NCI-H2196 treated with DMSO at 0.1 percent for 48 hours (cell line): ENCODE data around the gene C1orf122.
"Not testable (repeated sequence)": the region's sequence is repeated elsewhere in the genome, so short reads cannot be mapped to it uniquely, and the experiment has no call there.

ENCODE experiments used
- DNase-seq: peaks from one replicate; lab custom pipeline; 2025; ENCODE audit not compliant: unreplicated experiment; lab: John Stamatoyannopoulos, UW

Gene C1orf122

DNA sequence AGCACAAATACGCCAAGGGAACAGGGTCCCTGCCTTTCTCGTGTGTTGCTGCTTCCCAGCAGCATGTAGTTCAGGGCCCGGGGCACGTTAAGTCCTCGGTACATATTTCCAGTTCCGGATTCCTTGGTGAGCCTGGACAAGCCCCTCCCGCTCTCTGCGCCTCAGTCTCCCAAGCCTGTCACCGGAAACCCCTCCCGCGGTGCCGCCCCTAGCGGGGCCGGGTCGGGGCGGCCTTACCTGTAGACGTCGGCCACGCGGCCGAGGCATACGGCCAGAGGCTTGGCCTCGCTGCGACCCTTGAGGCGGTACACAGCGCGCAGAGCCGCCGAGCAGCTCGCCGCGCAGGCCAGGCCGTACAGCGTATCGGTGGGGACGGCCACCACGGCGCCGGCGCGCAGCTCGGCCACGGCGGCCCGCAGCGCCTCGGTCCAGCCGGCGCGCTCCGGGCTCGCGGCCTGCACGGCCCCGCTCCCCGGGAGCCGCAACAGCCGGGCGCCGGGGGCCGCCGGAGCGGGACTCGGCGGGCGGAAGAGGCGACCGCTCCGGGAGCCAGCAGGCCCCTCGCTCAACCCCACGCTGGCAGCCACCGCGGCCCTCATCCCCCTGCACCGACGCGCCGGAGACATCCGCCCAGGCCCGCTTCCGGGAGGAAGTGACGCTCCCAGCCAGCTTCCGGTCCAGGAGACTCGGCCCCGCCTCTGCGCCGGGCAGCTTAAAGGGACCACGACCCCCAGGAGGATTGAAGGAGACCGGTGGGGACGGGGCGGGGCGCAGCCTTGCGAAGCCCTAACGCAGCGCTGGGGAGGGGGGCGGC is at the start of gene C1orf122, which contains the start of gene YRDC:
TSS of gene C1orf122 (plus strand) at position 236 of the 814 bp plus-strand sequence. CDS start 615 bp downstream, outside the sequence.
TSS of gene YRDC (minus strand) at position 654 of the 814 bp plus-strand sequence. CDS start at position 626, 28 bp downstream.
- DNase-seq: peak; percentile 90

- DNase-seq: no peak
Measured at GRCh38 chr1:37759451-37759850, 48.1 kb upstream of the C1orf122 start.

DNA sequence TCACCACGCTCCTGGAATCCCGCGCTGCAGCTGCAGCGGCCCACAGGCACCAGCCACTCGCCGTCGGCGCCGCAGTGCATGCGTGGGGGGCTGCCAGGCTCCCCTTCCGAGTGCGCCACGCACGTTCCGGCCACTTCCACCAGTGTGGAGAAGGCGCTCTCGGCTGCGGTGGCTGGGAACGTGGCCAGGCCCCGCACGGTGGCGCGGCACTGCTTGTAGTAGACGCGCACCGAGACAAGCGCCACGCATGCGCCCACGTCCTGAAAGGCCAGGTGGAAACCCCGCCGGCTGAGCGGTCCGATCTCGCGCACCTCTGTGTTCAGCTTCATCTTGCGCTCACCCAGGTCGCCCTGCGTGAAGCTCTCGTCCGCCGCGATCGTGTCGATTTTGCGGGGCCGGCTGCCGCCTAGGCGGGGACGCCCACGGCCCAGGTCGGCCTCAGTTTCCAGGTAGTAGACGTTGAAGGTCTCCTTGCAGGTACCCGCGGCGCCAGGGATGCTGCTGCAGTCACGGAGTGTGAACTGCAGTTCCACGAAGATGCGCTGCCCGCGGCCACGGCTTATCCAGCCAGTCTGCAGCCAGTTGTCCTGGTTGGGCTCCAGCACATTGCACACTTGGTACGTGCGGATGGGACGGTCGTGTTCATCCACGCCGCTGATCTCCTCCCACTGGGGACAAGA is 46.0 kb upstream of the C1orf122 start:
- DNase-seq: no peak

- DNase-seq: no peak
Measured at GRCh38 chr1:37762516-37762915, 45.1 kb upstream of the C1orf122 start.

- no peak for DNase-seq
Measured at GRCh38 chr1:37763791-37764413, 43.7 kb upstream of the C1orf122 start.

DNA sequence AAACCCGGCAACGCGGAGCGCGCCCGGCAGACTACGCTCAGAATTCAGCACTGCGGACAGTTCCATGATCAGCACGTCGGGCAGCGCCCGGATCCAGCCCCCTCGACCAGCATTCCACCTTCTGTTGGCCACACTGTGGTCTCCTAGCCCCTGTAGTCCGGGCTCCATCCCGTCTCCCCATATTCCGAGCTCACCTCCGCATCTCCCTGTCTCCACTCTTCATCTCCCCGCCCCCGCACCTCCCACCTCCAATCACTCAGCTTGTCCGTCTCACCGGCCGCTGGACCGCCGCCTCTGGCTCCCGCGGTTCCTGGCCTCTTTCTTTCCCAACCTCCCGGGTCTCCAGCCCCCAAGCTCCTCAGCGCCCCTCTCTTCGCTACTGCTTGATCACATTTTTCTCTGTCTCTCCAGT is 43.2 kb upstream of the C1orf122 start:
- no peak for DNase-seq

DNA sequence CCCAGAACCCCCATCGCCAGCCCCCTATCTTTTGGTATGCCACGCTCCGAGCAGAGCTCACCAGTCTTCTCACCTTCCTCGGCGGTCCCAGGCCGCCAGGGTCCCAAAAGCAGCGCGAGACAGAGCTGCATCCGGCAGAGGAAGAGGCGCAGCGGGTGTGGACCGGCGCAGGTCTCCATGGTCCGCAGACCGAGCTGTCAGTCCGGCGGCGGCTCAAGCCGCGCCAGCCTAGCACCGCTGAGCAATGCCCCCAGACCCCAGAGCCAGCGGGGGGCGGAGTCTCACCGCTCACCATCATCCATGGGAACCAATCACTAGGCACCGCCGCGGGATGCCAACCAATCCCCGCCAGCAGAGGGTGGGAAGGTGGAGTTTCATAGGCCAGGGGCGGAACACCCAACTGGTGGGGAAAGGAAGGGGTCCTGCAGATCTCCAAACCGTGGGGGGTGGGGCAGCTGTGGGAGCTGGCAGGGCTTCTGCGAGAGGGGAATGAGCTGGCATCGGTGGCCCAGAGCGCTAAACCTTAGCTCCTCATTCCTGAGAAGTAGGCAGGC is 42.6 kb upstream of the C1orf122 start, which contains the start of gene EPHA10:
TSS of gene EPHA10 (minus strand) at position 233 of the 554 bp plus-strand sequence. CDS start at position 179, 54 bp downstream.
- peak; percentile 39 for DNase-seq

DNA sequence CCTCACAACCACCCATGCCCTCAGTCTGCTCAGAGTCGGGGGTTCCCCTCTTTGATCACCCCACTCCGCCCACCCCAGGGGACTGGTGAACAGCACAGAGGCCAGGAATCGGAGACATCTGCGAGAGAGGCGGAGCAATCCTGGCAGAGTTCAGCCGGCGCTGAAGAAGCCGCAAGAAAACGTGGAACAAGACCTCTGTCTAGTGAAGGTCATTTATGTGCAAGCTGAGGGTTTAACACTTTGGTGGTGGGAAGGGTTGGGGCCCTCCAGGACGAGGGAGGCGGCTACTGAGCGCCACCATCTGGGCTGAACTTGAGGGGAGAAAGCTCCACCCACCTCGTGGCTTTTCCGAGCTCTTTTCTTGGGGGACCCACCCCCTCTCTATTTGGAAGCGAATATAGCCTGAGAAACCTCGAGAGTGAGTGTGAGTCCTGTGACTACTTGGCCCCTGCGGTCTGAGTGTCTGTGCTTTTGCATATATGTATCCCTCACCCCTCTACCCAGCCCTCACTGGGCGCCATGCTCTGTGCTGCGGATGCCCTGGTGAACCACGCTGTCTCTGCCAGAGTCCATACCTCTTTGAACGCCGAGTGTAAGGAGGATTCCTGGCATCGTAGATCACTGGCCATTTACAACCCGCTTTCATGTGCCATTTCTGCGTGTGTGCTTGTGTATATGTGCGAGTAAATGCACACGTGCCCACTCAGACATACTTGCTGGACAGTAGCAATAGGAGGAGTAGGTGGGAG is 41.5 kb upstream of the C1orf122 start:
- DNase-seq: peak; percentile 7

- no peak for DNase-seq
Measured at GRCh38 chr1:37767488-37767887, 40.1 kb upstream of the C1orf122 start.

DNA sequence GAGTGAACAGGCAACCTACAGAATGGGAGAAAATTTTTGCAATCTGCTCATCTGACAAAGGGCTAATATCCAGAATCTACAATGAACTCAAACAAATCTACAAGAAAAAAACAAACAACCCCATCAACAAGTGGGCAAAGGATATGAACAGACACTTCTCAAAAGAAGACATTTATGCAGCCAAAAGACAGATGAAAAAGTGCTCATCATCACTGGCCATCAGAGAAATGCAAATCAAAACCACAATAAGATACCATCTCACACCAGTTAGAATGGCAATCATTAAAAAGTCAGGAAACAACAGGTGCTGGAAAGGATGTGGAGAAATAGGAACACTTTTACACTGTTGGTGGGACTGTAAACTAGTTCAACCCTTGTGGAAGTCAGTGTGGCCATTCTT is 36.1 kb upstream of the C1orf122 start:
- DNase-seq: not testable (repeated sequence)

DNA sequence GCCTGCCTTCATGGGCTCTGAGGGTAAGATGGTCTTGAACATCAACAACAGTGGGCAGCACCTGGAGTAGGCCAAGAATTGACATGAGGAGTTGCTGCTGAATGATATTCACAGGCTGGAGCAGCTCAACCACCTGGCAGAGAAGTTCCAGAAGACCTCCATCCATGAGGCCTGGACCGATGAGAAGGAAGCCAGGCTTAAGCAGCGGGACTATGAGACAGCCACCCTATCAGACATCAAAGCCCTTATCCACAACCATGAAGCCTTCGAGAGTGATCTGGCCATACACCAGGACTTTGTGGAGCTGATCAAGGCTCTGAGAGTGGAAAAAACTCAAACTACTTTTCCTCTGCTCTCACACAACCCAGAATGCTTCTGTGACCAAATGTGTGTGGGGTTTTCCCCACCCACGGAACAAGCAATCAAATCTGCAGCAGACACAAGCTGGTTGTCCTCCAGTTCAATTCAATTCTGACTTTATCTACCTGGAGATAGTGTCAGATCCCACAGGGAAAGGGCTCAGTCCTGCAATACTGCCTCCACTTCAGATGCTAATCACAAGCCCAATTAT is 30.6 kb upstream of the C1orf122 start:
- no peak for DNase-seq

DNA sequence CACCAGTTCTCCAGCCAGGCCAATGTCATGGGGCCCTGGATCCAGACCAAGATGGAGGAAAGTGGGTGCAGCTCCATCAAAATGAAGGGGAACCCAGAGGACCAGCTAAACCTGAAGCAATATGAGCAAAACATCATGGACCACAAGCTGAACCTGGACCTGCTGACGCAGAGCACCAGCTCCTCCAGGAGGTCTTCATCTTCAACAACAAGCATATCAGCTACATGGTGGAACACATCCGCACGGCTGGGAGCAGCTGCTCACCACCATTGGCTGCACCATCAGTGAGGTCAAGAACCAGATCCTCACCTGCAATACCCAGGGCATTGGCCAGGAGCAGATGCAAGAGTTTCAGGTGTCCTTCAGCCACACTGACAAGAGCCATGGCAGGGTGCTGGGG is 28.9 kb upstream of the C1orf122 start:
- DNase-seq: no peak

GRCh38 chr1:37782491-37782890 is 25.1 kb upstream of the C1orf122 start:
- no peak for DNase-seq

DNA sequence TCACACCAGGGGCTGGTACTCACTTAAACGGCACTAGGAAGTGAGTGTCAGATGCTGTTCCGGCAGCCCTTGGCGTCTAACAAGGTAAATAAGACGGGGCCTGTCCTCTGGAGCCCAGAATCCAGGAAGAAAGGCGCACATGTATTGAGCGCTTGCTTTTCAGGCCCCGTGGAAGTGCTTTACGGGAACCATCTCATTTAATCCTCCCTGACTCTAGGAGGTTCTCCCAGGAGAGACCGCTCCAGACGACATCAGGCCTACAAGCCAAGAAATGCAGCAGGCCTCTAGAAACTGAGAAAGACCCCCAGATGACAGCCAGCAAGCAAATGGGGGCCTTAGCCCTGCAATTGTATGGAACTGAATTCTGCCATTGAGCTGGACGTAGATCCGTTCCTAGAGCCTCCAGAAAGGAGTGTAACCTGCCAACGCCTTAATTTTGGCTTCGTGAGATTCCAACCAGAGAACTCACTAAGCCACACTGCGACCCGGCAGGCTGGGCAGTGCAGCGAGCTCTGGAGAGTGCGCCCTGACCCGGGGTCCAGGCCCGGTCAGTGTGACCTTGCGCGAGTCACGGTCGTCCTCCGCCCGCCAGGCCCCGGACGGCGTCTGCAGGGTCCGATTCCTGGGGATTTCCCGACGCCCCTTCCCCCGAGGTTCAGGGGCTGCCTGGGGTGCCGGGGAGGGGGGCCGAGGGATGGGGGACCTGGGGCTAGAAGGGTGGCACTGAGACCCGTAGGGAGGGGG is 14.5 kb upstream of the C1orf122 start:
- DNase-seq: no peak

- DNase-seq: peak; percentile 32
Measured at GRCh38 chr1:37793773-37794371, 13.7 kb upstream of the C1orf122 start, which contains the start of gene MANEAL. MANEAL (plus strand) TSS chr1:37793847; CDS start chr1:37794183, 336 bp downstream.

DNA sequence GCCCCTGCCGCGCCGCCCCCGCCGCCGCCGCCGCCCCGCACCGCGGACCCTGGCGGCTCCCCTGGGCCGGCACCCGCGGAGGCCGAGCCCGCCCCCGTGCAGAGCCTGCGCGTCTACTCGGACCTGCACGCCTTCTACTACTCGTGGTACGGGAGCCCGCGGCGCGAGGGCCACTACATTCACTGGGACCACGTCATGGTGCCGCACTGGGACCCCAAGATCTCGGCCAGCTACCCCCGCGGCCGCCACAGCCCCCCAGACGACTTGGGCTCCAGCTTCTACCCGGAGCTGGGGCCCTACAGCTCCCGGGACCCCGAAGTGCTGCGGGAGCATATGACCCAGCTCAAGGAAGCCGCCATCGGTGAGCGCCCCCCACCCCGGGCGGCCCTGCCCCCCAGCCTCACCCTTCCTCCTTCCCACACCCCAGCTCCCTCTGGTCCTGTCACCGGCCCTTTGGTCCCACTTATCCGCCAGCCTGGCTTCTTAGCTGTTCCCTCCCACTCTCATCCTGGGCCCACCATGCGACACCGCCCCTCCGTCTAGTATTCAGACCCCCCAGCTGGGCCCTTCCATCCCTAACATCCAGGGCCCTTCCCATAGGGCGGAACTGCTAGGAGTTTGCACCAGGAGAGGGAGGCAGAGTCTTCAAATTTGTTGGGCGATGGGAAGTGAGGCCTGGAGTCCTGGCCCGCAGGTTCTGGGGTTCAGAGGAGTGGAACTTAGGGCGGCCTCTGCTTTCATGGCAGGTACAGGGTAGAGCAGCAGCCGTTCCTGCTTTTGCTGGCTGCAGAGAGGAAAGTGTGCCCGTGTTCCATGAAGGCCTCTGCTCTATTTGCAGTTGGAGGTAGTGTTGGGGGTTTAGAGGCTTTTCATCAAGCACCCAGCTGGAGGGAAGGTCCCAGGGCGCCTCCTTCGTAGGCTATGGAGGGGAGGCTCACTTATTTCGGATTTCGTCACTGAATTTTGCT is 12.9 kb upstream of the C1orf122 start:
- DNase-seq: no peak

- DNase-seq: peak; percentile 20
Measured at GRCh38 chr1:37795340-37796125, 12.1 kb upstream of the C1orf122 start.
